Natural killer cell (primary cell): ENCODE results near the gene BTBD2. TPM values are rescaled to one million over a fixed set of nuclear protein-coding genes. Genes with fewer than 3 reads are reported as not detected.

Experiments used
- ATAC-seq, 3 donors: fragments of 150-1000 bp in 2 of 3; fragments of 200-7000 bp in 1 of 3; cut with Tn5 transposase; 1 replicate in 1 of 3; 2 replicates in 2 of 3; pipeline ENCODE4 v1.10.0; 2021; ENCODE audit warnings: mild to moderate bottlenecking in 2 of 3, moderate library complexity in 2 of 3
- DNase-seq, 2 donors: peaks; one replicate each; pipeline versions ENCODE4 v3.0.0 to v3.0.0-alpha.2; 2013 to 2021; ENCODE audit warnings: mixed read lengths in 1 of 2
- H3K27ac ChIP-seq: one replicate; pipeline ENCODE4 v1.5.1; 2013; ENCODE audit warnings: mild to moderate bottlenecking, low read length
- H3K27me3 ChIP-seq: one replicate; pipeline ENCODE4 v1.6.1; 2013; ENCODE audit warnings: low read length; ENCODE audit not compliant: control insufficient read depth, insufficient read depth
- H3K36me3 ChIP-seq: one replicate; pipeline ENCODE4 v1.6.1; 2013; ENCODE audit warnings: low read length; ENCODE audit not compliant: control insufficient read depth, insufficient read depth
- H3K4me1 ChIP-seq: one replicate; pipeline ENCODE4 v1.6.1; 2013; ENCODE audit warnings: low read length; ENCODE audit not compliant: control insufficient read depth, insufficient read depth
- H3K4me3 ChIP-seq: one replicate; pipeline ENCODE4 v1.5.1; 2013; ENCODE audit warnings: low read length
- H3K9me3 ChIP-seq: one replicate; pipeline ENCODE4 v1.6.1; 2013; ENCODE audit warnings: low read length; ENCODE audit not compliant: control insufficient read depth, insufficient read depth
- H3K27ac Mint-ChIP-seq, 2 donors: one replicate each; pipeline ENCODE4 v1.8.0; 2022; ENCODE audit warnings: mild to moderate bottlenecking in 2 of 2, mixed read lengths in 2 of 2, moderate library complexity in 1 of 2
- H3K27me3 Mint-ChIP-seq, 2 donors: one replicate each; pipeline ENCODE4 v1.8.0; 2022; ENCODE audit warnings: low read depth in 2 of 2, mixed read lengths in 2 of 2
- H3K36me3 Mint-ChIP-seq: one replicate; pipeline ENCODE4 v1.8.0; 2022; ENCODE audit warnings: mixed read lengths
- H3K4me1 Mint-ChIP-seq, 2 donors: one replicate each; pipeline ENCODE4 v1.8.0; 2022; ENCODE audit warnings: mixed read lengths in 2 of 2
- H3K4me3 Mint-ChIP-seq: one replicate; pipeline ENCODE4 v1.8.0; 2022; ENCODE audit warnings: mild to moderate bottlenecking, moderate library complexity, mixed read lengths
- H3K9me3 Mint-ChIP-seq, 2 donors: one replicate each; pipeline ENCODE4 v1.8.0; 2022; ENCODE audit warnings: mixed read lengths in 2 of 2
- CTCF ChIP-seq: fragments of 200-600 bp; IDR thresholded peaks from one replicate; pipeline ENCODE4 v1.8.0; 2022; ENCODE audit warnings: antibody characterized with exemption
- WGBS: methylation state at CpG from one replicate; pipeline ENCODE4 v1.1.7; 2013; ENCODE audit warnings: missing lambda C conversion rate; ENCODE audit not compliant: insufficient coverage; 5-methylcytosine and 5-hydroxymethylcytosine counted together
- intact Hi-C: fragments of 100-400 bp; cut with micrococcal nuclease; formaldehyde crosslinking; loops from one replicate; pipeline ENCODE4 v1.14.2; 2022
- total RNA-seq, 4 donors: library from RNA; stranded (reverse); fragments of 120-200 nt in 1 of 4; gene quantifications; one replicate each; pipeline versions ENCODE4 v1.2.3 to v1.2.4, GENCODE V29; 2013 to 2022

The BTBD2 gene
- total RNA-seq, 3 donors from 2014 or later (not counting 1 experiment from before 2014, with no cell fraction given) = 47.6 to 57.0 (median 53.4) TPM

GRCh38 chr19:2041433-2041682 is 25.8 kb upstream of the BTBD2 start:
- Mint-ChIP-seq H3K9me3 (no peaks in the 10 kb centered on the region), H3K27ac (peak overlapping the region; percentile 91 to 95), H3K36me3 (no peaks in the 10 kb centered on the region), H3K27me3 (no peaks in the 10 kb centered on the region), H3K4me3 (peak overlapping the region; percentile 80), H3K4me1 (peaks cover 5 to 32% of the 10 kb centered on the region in 2 donors)
- H3K4me1 ChIP-seq = peaks cover 54% of the 10 kb centered on the region
- H3K36me3 ChIP-seq = peaks cover 66% of the 10 kb centered on the region
- intact Hi-C loops = no loop called here
- no peak for TF ChIP-seq CTCF
- H3K9me3 ChIP-seq = no peaks in the 10 kb centered on the region
- H3K4me3 ChIP-seq = peak overlapping the region; percentile 21
- H3K27me3 ChIP-seq = no peaks in the 10 kb centered on the region
- ATAC-seq = no peak
- H3K27ac ChIP-seq = peak overlapping the region; percentile 94
- no peak for DNase-seq
- 52% methylated on average over 6 of the region's 6 CpGs for WGBS

GRCh38 chr19:2040647-2041432 is 25.3 kb upstream of the BTBD2 start:
- WGBS = 93% methylated on average over 28 of the region's 28 CpGs
- Histone ChIP-seq H3K4me1 (peaks cover 48% of the 10 kb centered on the region), H3K36me3 (peaks cover 61% of the 10 kb centered on the region), H3K9me3 (peaks cover 2% of the 10 kb centered on the region), H3K27ac (peak overlapping the region; percentile 94), H3K4me3 (no peak overlapping the region), H3K27me3 (no peaks in the 10 kb centered on the region)
- H3K4me3 Mint-ChIP-seq = peak overlapping the region; percentile 80
- no peaks in the 10 kb centered on the region for H3K36me3 Mint-ChIP-seq
- no peak for DNase-seq
- no peak for TF ChIP-seq CTCF
- H3K4me1 Mint-ChIP-seq = peaks cover 5 to 32% of the 10 kb centered on the region in 2 donors
- intact Hi-C loops = no loop called here
- no peak for ATAC-seq
- no peaks in the 10 kb centered on the region for H3K9me3 Mint-ChIP-seq
- peak overlapping the region; percentile 91 to 95 for H3K27ac Mint-ChIP-seq
- no peaks in the 10 kb centered on the region for H3K27me3 Mint-ChIP-seq

- H3K27ac ChIP-seq = peak overlapping the region; percentile 94
- intact Hi-C loops = no loop called here
- Mint-ChIP-seq H3K9me3 (no peaks in the 10 kb centered on the region), H3K36me3 (no peaks in the 10 kb centered on the region), H3K4me1 (peaks cover 10 to 36% of the 10 kb centered on the region in 2 donors), H3K27me3 (no peaks in the 10 kb centered on the region), H3K27ac (peak overlapping the region; percentile 91 to 95), H3K4me3 (no peak overlapping the region)
- ATAC-seq (no peak), DNase-seq (peak in 1 of 2 donors; percentile 11)
- peaks cover 54% of the 10 kb centered on the region for H3K36me3 ChIP-seq
- WGBS = 97% methylated on average over 20 of the region's 20 CpGs
- H3K4me3 ChIP-seq = no peak overlapping the region
- TF ChIP-seq CTCF = no peak
- peaks cover 43% of the 10 kb centered on the region for H3K4me1 ChIP-seq
- peaks cover 6% of the 10 kb centered on the region for H3K9me3 ChIP-seq
- H3K27me3 ChIP-seq = no peaks in the 10 kb centered on the region
Observed at GRCh38 chr19:2039959-2040646, 24.6 kb upstream of the BTBD2 start.
